Caki2 (cell line): ENCODE measurements around the gene CLDN2. TPM values are rescaled to one million over a fixed set of nuclear protein-coding genes. Genes with fewer than 3 reads are reported as not detected.

Experiments
- DNase-seq: peaks from one replicate; pipeline ENCODE4 v3.0.0-alpha.2; 2015; ENCODE audit warnings: low read depth
- in situ Hi-C: cut with HindIII; loops from 2 replicates; pipeline ENCODE4 v1.10.0; 2016; ENCODE audit warnings: low sequenced_read_pairs, low pct_unique_long_range_greater_than_20kb, mixed read lengths
- total RNA-seq: library from RNA; depleted of rRNA; stranded (reverse); fragments of >200 nt; shearing (Covaris generic); gene quantifications from 2 replicates; pipeline ENCODE4 v1.2.3, GENCODE V29; 2014; ENCODE audit warnings: low replicate concordance

The CLDN2 gene
- total RNA-seq, 1 experiment from 2014 or later, result 23.0 TPM

DNA sequence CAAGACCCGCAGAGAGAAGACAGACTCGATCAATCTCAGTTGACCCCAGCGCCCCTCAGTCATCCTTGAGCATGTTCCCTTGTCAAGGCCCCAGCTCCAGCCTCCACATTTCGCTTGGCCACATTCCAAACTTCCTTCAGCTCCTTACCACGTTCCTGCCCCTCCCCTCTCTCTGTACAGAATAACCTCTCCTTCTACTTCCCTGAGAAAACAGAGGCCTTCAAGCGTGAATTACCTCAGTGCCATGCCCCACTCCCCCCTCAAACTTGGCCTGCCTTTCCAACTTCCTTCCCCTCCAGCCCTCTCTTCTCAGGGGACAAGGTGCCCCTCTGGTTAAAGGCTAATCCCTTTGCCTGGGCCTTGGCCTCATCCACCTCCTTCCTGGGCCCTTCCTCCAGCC lies 13.8 kb upstream of the CLDN2 start:
- peak; percentile 67 for DNase-seq
- in situ Hi-C loops, result no loop called here

DNA sequence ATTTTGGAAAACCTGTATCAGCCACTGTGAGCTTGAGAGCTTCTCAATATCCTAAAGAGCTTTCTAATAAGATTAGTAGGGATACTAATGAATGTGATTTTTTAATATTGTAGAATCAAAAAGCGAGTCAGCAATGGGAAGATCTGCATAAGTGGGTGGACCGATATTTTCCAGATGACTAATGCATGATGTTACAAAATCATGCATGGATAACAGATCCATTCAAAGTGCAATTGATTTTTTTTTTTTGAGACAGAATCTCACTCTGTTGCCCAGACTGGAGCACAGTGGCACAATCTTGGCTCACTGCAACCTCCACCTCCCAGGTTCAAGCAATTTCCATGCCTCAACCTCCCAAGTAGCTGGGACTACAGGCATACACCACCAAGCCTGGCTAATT lies 7.3 kb upstream of the CLDN2 start:
- in situ Hi-C loops, result no loop called here
- no peak for DNase-seq

DNA sequence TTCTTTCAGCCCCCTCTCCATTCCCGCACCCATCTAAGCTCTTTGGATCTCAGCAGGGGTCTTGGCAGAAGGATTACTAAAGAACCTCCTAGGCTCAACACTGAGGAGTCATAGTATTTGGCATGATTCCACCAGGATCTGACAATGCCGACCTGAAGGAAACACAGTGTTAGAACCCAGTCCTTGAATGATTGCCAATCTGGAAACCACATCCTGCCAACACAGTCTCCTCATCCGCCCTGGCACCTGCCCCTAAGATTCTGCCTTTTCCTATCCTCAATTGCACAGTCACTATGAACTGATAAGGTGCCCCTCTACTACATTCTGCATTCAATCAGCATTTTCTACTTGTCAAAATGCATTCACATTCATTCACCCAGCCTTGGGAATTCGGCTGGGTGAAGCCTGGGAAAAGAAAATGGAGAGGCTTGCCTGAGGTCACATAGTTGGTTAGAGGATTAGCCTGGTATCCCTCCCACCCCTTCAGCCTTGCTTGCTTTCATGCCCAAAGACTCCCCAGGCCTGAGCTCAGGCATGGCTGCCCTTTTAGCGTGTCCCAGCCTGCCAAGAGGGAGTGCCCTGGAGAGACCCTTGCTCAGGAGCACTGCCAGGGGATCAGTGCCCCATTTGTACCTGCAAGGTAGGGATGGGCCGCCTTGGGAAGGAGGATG lies 2.2 kb upstream of the CLDN2 start:
- in situ Hi-C loops, result no loop called here
- DNase-seq, result peak; percentile 65

DNA sequence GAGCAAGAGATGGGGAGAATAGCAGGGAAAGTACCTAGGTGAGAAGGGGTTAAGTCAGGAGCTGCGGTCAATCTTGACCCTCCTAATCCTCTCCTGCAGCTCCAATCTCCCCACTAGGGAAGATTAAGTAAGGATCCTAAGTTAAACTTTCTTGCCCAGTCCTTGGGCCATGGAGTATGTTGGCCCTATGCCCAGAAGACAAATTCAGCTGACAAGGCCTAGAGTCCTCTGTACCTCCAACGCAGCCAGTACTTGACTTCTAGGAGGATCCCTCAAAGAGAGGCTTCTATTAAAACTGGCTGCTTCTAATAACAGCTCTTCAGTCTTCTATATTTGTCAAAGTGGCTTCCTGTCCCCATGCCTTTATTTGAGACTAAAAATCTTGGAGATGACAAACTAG lies 1.4 kb downstream of the CLDN2 start:
- in situ Hi-C loops, result no loop called here
- DNase-seq, result no peak

DNA sequence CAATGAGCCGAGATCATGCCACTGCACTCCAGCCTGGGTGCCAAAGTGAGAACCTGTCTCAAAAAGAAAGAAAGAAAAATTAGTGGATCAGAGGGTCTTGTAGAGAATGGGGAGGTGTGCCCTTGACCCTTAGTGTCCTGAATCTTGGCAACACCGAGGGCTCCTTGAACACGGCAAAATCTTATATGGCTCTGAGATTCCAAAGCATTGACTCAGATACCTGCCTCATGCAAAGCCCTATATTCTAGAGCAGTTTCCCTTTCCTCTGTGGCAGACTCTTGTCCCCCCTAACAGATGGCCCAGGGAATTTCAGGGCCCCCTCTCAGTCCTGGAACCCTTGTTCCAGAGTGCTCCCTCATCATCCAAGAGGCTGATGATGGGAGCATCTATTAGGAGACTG lies 6.8 kb downstream of the CLDN2 start:
- in situ Hi-C loops, result no loop called here
- no peak for DNase-seq

DNA sequence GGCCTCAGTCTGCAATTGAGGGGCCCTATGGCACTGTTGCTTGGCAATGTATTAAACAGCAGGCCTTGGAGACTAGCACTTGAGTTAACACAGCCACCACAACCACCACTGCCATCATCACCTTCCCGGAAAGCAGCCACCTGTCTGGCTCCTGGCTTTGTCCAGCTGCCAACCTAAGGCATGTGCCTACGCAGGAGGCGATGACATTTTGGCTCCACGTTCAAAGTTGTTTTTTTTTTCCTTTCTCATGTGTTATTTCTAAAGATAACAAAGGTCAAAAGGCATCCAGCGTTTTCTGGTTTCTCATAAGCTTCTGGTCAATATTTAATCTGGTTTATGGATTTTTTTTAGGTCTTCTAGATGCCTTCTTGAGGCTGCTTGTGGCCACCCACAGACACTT lies 7.5 kb downstream of the CLDN2 start:
- DNase-seq, result peak; percentile 66
- in situ Hi-C loops, result no loop called here

DNA sequence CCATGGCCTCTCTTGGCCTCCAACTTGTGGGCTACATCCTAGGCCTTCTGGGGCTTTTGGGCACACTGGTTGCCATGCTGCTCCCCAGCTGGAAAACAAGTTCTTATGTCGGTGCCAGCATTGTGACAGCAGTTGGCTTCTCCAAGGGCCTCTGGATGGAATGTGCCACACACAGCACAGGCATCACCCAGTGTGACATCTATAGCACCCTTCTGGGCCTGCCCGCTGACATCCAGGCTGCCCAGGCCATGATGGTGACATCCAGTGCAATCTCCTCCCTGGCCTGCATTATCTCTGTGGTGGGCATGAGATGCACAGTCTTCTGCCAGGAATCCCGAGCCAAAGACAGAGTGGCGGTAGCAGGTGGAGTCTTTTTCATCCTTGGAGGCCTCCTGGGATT lies 8.0 kb downstream of the CLDN2 start:
- in situ Hi-C loops, result no loop called here

DNA sequence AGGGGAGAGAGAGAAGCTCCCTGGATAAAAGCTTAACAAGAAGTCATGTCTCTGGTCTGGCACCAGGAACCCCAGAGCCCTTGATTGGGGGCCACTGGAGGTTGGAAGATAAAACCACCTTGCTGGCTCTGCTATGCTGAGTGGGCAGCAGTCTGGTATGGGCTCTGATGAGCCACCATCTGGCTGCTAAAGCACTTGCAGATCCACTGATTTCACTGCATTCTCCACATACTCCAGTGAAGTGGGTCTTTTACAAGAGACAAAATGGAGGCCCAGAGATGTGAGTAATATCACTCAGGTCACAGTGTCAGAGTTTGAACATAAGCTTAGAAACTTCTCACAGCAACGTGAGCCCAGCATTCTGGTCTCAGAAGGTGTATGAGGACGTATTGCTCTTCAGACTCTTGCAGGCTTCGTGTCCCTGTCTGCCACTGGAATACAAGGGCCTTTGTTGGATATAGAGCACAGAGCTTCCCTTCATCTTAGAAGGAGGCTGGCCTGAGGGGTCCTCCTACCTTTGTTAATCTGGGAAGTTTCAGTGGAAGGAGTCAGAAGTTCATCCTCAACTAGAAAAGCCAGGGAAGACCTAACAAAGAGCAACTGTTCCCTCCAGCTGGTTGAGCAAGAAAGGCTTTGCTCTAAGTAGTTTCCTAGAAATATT lies 11.8 kb downstream of the CLDN2 start:
- in situ Hi-C loops, result no loop called here
- peak; percentile 16 for DNase-seq

More for the DNA sequence above, 8.0 kb downstream of the CLDN2 start:
- no peak for DNase-seq

DNA sequence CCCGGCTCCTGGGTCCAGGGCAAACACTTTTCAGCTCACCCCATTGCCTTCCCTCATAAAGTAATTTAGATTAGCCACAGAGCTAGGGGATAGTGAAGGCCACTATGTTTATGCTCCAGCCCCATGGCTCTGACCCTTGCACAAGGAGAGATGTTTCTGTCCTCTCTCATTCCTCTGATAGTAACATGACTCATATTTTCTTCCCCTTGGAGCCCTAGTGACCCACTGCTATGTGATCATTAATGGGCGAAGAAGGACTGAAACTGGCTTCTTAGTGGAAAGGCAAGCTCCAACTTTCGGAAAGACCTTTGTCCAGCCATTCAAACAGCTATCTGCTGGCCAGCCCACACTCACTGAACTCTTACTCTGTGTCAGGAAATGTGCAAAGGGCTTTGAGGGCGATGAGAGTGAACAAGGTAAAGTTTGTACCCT lies 12.3 kb downstream of the CLDN2 start:
- in situ Hi-C loops, result no loop called here
- peak; percentile 16 for DNase-seq

DNA sequence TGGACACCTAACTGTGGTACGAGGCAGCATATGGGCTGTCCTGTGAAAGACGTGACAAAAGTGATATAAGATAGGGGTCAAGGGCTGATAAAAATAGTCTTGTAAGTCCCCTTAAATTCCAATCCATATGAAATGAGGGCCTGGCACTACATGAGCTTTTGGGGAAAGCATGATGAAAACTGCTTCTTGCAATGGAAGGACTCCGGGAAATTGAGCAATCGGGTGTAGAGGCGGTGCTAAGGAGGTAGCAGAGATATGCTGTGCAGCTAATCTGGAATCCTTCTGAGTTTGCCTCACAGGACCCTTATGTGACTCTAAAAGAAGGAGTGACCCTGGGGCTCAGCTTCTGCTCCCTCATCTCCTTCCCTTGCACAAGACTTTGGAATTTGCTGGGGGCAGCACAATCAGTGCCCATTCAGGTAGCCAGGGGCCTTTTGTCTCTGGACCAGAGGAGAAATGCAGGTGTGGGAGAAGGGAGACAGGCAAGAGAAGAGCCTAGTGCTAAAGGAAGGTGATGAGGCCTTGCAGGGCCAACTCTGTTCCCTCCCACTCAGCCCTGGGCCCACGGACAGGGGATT lies 12.8 kb downstream of the CLDN2 start:
- in situ Hi-C loops, result no loop called here
- DNase-seq, result no peak

DNA sequence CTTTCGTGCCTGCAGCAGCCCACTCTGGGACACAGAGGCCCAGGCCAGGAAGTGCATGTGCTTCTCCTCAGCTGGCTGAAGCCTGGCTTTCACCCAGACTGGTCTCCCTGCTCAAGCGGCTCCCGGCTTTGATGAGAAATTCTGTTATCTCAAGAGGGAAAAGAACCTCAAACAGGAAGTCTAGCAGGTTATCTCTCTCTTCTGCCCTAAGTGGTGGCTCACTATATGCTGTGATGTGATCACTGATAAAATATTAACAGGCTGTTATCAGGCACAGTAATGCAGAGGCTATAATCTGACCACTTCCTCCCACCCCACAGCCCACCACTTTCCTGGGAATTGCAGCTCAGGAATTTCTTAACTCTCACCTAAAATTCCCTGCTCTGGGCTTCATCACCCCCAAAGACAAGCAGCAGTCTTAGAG lies 13.3 kb downstream of the CLDN2 start:
- peak; percentile 69 for DNase-seq
- in situ Hi-C loops, result no loop called here

DNA sequence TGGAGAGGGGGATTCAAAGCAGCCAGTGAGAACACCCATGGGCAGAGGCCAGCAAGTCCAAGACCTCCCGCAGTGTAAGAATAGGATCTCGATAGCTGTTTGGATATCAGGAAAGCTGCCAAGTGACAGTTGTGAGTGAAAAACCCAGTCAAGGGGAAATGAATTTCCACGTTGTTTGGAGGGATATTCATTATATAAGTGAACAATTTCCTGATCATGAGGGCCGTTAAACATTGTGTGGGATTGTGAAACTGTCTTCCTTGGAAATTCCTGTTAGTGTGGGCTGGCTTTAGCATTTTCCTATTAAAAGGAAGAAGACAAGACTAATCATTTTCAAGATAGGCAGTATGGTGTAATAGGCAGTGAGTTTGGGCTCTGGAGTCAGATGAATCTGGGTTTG lies 15.0 kb downstream of the CLDN2 start:
- in situ Hi-C loops, result no loop called here
- DNase-seq, result peak; percentile 66

DNA sequence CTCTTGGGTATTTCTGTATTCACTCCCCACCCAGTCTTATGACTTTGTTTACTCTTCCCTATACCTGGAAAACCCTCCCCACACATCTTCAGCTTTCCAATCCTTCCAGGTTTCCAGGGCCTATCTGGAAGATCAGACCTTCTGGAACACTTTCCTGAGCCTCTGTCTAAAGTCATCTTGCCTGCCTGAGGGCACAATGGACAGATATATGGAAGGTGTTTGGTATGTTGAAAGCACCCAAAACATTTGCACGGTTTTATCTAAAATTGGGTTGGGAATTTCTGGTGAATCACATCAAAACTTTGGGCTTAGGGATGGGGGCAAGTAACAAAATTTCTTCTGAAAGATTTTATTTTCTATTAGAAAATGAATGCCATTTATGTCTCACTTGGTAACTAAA lies 16.0 kb downstream of the CLDN2 start:
- DNase-seq, result no peak

DNA sequence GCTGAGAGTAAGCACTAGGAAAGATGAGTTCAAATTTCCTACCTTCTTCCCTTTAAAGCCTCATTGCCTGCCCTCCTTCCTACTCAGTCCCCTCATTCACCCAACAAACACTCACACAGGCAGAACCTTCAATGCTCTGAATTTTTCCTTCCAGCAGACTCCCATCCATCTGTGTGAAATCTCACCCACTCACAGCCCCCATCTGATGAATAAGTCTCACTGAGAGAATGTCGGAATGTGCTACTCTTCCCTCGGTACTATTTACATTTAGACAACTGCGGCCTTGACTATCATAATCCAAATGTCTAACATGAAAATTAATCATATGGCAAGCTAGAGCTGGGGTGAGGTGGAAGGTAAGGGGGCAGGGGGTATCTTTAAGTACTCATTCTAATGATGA lies 19.4 kb downstream of the CLDN2 start:
- in situ Hi-C loops, result no loop called here
- no peak for DNase-seq

More for the DNA sequence above, 16.0 kb downstream of the CLDN2 start:
- in situ Hi-C loops, result no loop called here

DNA sequence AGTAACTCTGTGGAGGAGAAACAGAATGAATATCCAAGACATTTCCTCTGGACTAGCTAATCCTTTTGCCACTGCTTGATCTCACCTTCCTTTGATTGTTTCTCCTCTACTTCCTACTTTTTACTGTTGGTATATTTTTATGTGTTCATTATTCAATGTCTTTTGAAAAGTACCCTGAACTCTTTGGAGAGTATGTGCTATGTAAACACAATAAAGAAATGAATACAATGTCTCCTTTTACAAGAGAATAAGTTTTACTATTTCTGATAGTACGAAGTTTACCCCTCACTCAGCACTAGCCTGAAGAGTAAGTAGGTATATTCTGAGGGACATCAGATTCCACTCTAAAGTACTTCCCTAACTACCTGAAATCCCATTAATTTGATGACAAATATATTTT lies 19.9 kb downstream of the CLDN2 start:
- in situ Hi-C loops, result no loop called here
- DNase-seq, result no peak

DNA sequence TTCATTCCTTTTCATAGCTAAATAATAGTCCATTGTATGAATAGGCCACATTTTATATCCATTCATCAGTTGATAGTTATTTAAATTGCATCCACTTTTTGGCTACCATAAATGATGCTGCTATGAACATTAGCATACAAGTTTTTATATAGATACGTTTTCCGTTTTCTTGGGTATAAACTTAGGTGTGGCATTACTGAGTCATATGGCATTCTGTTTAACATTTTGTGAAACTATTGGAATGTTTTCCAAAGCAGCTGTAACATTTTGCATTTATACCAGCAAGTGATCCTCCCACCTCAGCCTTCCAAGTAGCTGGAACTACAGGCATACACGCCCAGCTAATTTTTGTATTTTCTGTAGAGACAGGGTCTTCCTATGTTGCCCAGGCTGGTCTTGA lies 26.3 kb downstream of the CLDN2 start:
- in situ Hi-C loops, result no loop called here
- no peak for DNase-seq

DNA sequence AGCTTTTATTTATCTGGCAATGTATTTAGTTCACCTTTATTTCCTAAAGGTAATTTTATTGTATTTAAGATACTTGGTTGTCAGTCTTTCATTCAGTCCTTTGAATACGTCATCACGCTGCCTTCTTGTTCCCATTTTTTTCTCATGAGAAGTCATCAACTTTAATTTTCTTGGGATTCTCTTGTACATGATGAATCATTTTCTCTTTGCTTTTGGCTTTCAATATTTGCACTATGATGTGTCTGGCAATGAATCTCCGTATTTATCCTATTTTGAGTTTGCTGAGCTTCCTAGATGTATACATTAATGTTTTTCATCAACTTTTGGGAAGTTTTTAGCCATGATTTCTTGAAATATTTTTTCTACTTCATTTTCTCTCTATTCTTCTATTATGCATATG lies 28.4 kb downstream of the CLDN2 start:
- no peak for DNase-seq
- in situ Hi-C loops, result no loop called here

DNA sequence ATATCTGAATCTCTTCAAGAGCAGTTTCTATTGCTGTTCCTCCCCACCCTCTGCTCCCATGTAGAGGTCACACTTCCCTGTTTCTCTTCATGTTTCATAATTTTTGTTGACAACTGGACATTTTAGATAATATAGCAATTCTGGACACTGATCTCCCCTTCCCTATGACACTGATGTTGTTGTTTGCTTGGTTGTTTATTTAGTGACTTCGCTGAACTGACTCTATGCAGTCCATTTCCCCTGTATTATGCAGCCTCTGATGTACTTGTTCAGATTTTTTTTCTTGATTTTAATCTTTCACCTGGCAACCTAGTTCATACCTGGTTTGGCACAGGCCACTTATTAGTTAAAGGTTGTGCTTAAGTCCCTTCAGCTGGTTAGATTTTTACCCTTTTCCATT lies 29.2 kb downstream of the CLDN2 start:
- no peak for DNase-seq
- in situ Hi-C loops, result no loop called here

DNA sequence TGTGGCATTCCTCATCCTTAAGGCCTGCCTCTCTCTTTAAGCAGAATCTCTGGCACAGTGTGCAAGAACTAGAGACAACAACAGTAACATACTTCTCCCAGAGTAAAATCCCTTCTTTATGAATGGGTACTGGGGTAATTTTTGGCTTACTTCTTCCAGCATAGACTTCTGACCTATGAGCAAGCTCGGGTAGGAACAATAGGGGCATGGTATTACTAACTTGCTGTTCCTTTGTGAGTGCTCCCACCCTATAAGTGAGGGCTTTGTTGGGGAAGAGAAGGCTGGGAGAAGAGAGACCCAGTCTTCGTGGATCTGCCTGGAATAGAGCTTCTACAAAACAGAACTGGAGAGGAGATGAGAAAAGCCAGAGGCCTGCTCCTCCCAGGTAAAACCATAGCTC lies 30.2 kb downstream of the CLDN2 start:
- in situ Hi-C loops, result no loop called here
- no peak for DNase-seq

DNA sequence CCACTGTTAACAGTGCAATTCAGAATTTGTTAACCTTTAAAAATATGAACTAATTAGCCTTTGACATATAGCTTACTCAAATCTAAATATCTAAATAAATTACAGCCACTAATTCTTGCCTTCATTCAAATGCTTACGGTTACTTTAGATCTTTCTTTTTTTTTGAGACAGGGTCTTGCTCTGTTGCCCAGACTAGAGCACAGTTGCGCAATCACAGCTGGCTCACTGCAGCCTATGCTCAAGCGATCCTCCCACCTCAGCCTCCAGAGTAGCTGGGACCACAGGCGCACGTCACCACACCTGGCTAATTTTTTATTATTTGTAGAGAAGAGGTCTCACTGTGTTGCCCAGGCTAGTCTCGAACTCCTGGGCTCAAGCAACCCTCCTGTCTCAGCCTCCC lies 31.0 kb downstream of the CLDN2 start:
- no peak for DNase-seq
- in situ Hi-C loops, result no loop called here
